SK-N-SH (cell line): ENCODE measurements around the gene GFPT1. TPM values are rescaled to one million over a fixed set of nuclear protein-coding genes. Genes with fewer than 3 reads are reported as not detected.

Experiments used
- CTCF ChIA-PET: fragments of 300-600, 350-600 bp; formaldehyde crosslinking; extraction: SDS; loops from one replicate; lab custom pipeline; 2021; lab: Yijun Ruan, JAX
- POLR2A ChIA-PET: fragments of 350-600 bp; sonication (Branson Sonifier 250); formaldehyde crosslinking; extraction: SDS; loops from one replicate; lab custom pipeline; 2020; ENCODE audit warnings: antibody characterized with exemption, inconsistent platforms; lab: Yijun Ruan, JAX
- DNase-seq: peaks from one replicate; pipeline ENCODE4 v3.0.0; 2012
- H2AFZ ChIP-seq: fragments of 200-600 bp; sonication (generic); 2 replicates; pipeline ENCODE4 v1.8.1; 2016; ENCODE audit warnings: antibody characterized with exemption, mild to moderate bottlenecking, low read depth
- H3F3A ChIP-seq: fragments of 200-600 bp; sonication (generic); replicated peaks from 2 replicates; pipeline ENCODE3; 2016; ENCODE audit warnings: antibody characterized with exemption, mild to moderate bottlenecking; ENCODE audit not compliant: insufficient read depth
- H3K27ac ChIP-seq, 2 experiments: fragments of 200-500 bp in 1 of 2; fragments of 200-600 bp in 1 of 2; sonication (Bioruptor generic) in 1 of 2; sonication (generic), shearing (Covaris generic) in 1 of 2; 2 replicates each; pipeline versions ENCODE4 v1.5.1 to v1.6.1; 2014 to 2016; ENCODE audit warnings: low read depth in 2 of 2, inconsistent platforms in 1 of 2, low read length in 1 of 2, mild to moderate bottlenecking in 1 of 2, mixed read lengths in 1 of 2
- H3K27me3 ChIP-seq: fragments of 200-600 bp; sonication (generic), shearing (Covaris generic); 2 replicates; pipeline ENCODE4 v1.6.1; 2016; ENCODE audit warnings: mixed run types; ENCODE audit not compliant: insufficient read depth
- H3K36me3 ChIP-seq, 2 experiments: fragments of 200-500 bp in 1 of 2; fragments of 200-600 bp in 1 of 2; sonication (Bioruptor generic) in 1 of 2; sonication (generic) in 1 of 2; replicated peaks in 1 of 2; 2 replicates each; pipeline versions ENCODE3 to v1.5.1; 2014 to 2016; ENCODE audit warnings: low read length in 1 of 2, mild to moderate bottlenecking in 1 of 2; ENCODE audit not compliant: insufficient read depth in 2 of 2, control insufficient read depth in 1 of 2
- H3K4me1 ChIP-seq, 2 experiments: fragments of 200-500 bp in 1 of 2; fragments of 200-600 bp in 1 of 2; sonication (Bioruptor generic) in 1 of 2; sonication (generic), shearing (Covaris generic) in 1 of 2; 2 replicates each; pipeline versions ENCODE4 v1.5.1 to v1.6.1; 2014 to 2016; ENCODE audit warnings: low read depth in 1 of 2, low read length in 1 of 2, mixed run types in 1 of 2; ENCODE audit not compliant: insufficient read depth in 2 of 2, control insufficient read depth in 1 of 2
- H3K4me2 ChIP-seq: fragments of 200-600 bp; sonication (generic), shearing (Covaris generic); 2 replicates; pipeline ENCODE4 v1.6.1; 2017; ENCODE audit warnings: mixed run types
- H3K4me3 ChIP-seq, 2 experiments: fragments of 200-500 bp in 1 of 2; fragments of 200-600 bp in 1 of 2; sonication (Bioruptor generic) in 1 of 2; sonication (generic), shearing (Covaris generic) in 1 of 2; 2 replicates each; pipeline versions ENCODE4 v1.5.1 to v1.8.1; 2014 to 2016; ENCODE audit warnings: low read depth in 2 of 2, inconsistent platforms in 1 of 2, low read length in 1 of 2, mild to moderate bottlenecking in 1 of 2, mixed read lengths in 1 of 2, moderate library complexity in 1 of 2
- H3K79me2 ChIP-seq: fragments of 200-600 bp; sonication (generic); 2 replicates; pipeline ENCODE4 v1.8.1; 2017; ENCODE audit warnings: mild to moderate bottlenecking; ENCODE audit not compliant: insufficient read depth
- H3K9ac ChIP-seq: fragments of 200-600 bp; sonication (generic); 2 replicates; pipeline ENCODE4 v1.6.1; 2017; ENCODE audit warnings: mixed run types
- H3K9me2 ChIP-seq: fragments of 200-600 bp; sonication (generic); 2 replicates; pipeline ENCODE4 v1.6.1; 2017; ENCODE audit warnings: mixed run types
- H3K9me3 ChIP-seq: fragments of 200-600 bp; sonication (generic); 2 replicates; pipeline ENCODE4 v1.6.1; 2017; ENCODE audit warnings: mixed run types, mild to moderate bottlenecking, moderate library complexity
- H4K20me1 ChIP-seq: fragments of 200-600 bp; sonication (generic); 2 replicates; pipeline ENCODE4 v1.6.1; 2017; ENCODE audit warnings: mild to moderate bottlenecking, mixed run types; ENCODE audit not compliant: insufficient read depth
- CHD2 ChIP-seq: fragments of 150-350 bp; IDR thresholded peaks from 2 replicates; pipeline ENCODE4 v1.6.1; 2018; ENCODE audit warnings: low read length; ENCODE audit not compliant: partially characterized antibody
- CTCF ChIP-seq: fragments of 200-600 bp; sonication (generic); IDR thresholded peaks from 2 replicates; pipeline ENCODE4 v1.6.1; 2017; ENCODE audit warnings: antibody characterized with exemption, mild to moderate bottlenecking, moderate library complexity
- ELF1 ChIP-seq: IDR thresholded peaks from 2 replicates; pipeline ENCODE4 v1.4.0; 2012
- FOSL2 ChIP-seq: IDR thresholded peaks from 2 replicates; pipeline ENCODE4 v1.4.0; 2012; ENCODE audit warnings: low read depth, mild to moderate bottlenecking, moderate library complexity, borderline replicate concordance
- FOXM1 ChIP-seq: IDR thresholded peaks from 2 replicates; pipeline ENCODE4 v1.4.0; 2012; ENCODE audit warnings: low read depth, mild to moderate bottlenecking
- GATA2 ChIP-seq: sonication (generic); formaldehyde crosslinking; IDR thresholded peaks from 2 replicates; pipeline ENCODE4 v1.5.0; 2020; ENCODE audit warnings: mild to moderate bottlenecking, missing genetic modification reagents
- MEF2A ChIP-seq: IDR thresholded peaks from 2 replicates; pipeline ENCODE4 v1.4.0; 2012; ENCODE audit warnings: low read depth, borderline replicate concordance
- NFIC ChIP-seq: IDR thresholded peaks from 2 replicates; pipeline ENCODE4 v1.4.0; 2012; ENCODE audit warnings: borderline replicate concordance
- PBX3 ChIP-seq: IDR thresholded peaks from 2 replicates; pipeline ENCODE4; 2012
- RAD21 ChIP-seq: IDR thresholded peaks from 2 replicates; pipeline ENCODE4 v1.6.1; 2012; ENCODE audit warnings: mild to moderate bottlenecking, low read length
- RCOR1 ChIP-seq: fragments of 150-350 bp; IDR thresholded peaks from 2 replicates; pipeline ENCODE4 v1.6.1; 2017; ENCODE audit warnings: antibody characterized with exemption, low read length
- TAF1 ChIP-seq: IDR thresholded peaks from 2 replicates; pipeline ENCODE4 v1.6.1; 2012; ENCODE audit warnings: low read depth, mild to moderate bottlenecking, low read length, moderate library complexity, borderline replicate concordance
- TCF12 ChIP-seq: IDR thresholded peaks from 2 replicates; pipeline ENCODE4 v1.4.0; 2012
- TEAD4 ChIP-seq: IDR thresholded peaks from 2 replicates; pipeline ENCODE4 v1.4.0; 2012; ENCODE audit warnings: mild to moderate bottlenecking, borderline replicate concordance; ENCODE audit not compliant: insufficient read depth
- WGBS: methylation state at CpG from one replicate; pipeline ENCODE4 v1.1.6; 2017; ENCODE audit warnings: low lambda C conversion rate; 5-methylcytosine and 5-hydroxymethylcytosine counted together
- polyA plus RNA-seq, 3 experiments: library from polyadenylated mRNA; depleted of rRNA; stranded (reverse); fragments of >200 nt; gene quantifications; 2 replicates each; pipeline ENCODE4 v1.2.3, GENCODE V29; 2012

The GFPT1 gene
- polyA plus RNA-seq, 1 of the 3 experiments (the other 2 are of a cell fraction), result 6.0 TPM

- DNase-seq, result no peak
- Histone ChIP-seq H3K27me3 (no peaks in the 10 kb centered on the region), H3K9me2 (no peaks in the 10 kb centered on the region), H3K27ac (no peak overlapping the region), H4K20me1 (no peaks in the 10 kb centered on the region), H3K4me1 (peaks cover 0 to 16% of the 10 kb centered on the region in 2 experiments; a peak in 1 of 4 replicates), H3K9me3 (no peaks in the 10 kb centered on the region), H3F3A (peaks cover 5% of the 10 kb centered on the region), H3K36me3 (no peaks in the 10 kb centered on the region), H3K4me2 (no peak overlapping the region), H3K9ac (no peak overlapping the region), H3K4me3 (no peak overlapping the region), H2AFZ (no peak overlapping the region), H3K79me2 (no peaks in the 10 kb centered on the region)
- ChIA-PET CTCF (interaction anchor here (0.6 to 6.3 kb wide), 26 partner anchors 8 to 845 kb away, joined by 3 to 107 read pairs (median 4); partner anchors contain the start of gene ANTXR1), POLR2A (no interaction called here)
- WGBS, result 98% methylated on average over 8 of the region's 8 CpGs
- no peak for TF ChIP-seq GATA2 (CRISPR knock-in tag)
- no peak for TF ChIP-seq ELF1
- TF ChIP-seq FOSL2, result no peak
- TF ChIP-seq RAD21, result no peak
- no peak for TF ChIP-seq TCF12
- TF ChIP-seq FOXM1, result no peak
- no peak for TF ChIP-seq TEAD4
- no peak for TF ChIP-seq RCOR1
- no peak for TF ChIP-seq TAF1
Observed at GRCh38 chr2:69308338-69308737, 78.7 kb downstream of the GFPT1 start.

GRCh38 chr2:69307579-69308064 lies 79.4 kb downstream of the GFPT1 start:
- H3K36me3 ChIP-seq, result no peaks in the 10 kb centered on the region
- ChIA-PET CTCF (interaction anchor here (0.6 to 6.3 kb wide), 54 partner anchors 9 to 844 kb away, joined by 3 to 107 read pairs (median 5); partner anchors contain the start of genes ANTXR1 and GKN2), POLR2A (interaction anchor here (1.8 kb wide), 1 partner anchor 364 kb away, joined by 6 read pairs; no protein-coding TSS in a partner anchor)
- peaks cover 5% of the 10 kb centered on the region for H3F3A ChIP-seq
- H3K9me2 ChIP-seq, result no peaks in the 10 kb centered on the region
- WGBS, result 41% methylated on average over 16 of the region's 17 CpGs
- no peaks in the 10 kb centered on the region for H3K79me2 ChIP-seq
- H3K9ac ChIP-seq, result no peak overlapping the region; the same call in 1 of the 2 replicates
- no peaks in the 10 kb centered on the region for H3K27me3 ChIP-seq
- H3K4me2 ChIP-seq, result peak overlapping the region; percentile 86
- DNase-seq, result no peak
- no peak for TF ChIP-seq PBX3
- no peak for TF ChIP-seq ELF1
- TF ChIP-seq RAD21, result no peak
- no peak for TF ChIP-seq CHD2
- no peak for TF ChIP-seq MEF2A
- no peak for TF ChIP-seq CTCF
- no peak for TF ChIP-seq NFIC
- H2AFZ ChIP-seq, result no peak overlapping the region
- no peak overlapping the region for H3K27ac ChIP-seq
- H3K4me3 ChIP-seq, result peak overlapping the region; percentile 59 to 60
- no peaks in the 10 kb centered on the region for H3K9me3 ChIP-seq
- H4K20me1 ChIP-seq, result no peaks in the 10 kb centered on the region
- H3K4me1 ChIP-seq, result peaks cover 0 to 16% of the 10 kb centered on the region in 2 experiments; a peak in 1 of 4 replicates
